Keratinocyte (primary cell): ENCODE results near the gene CIB4.

Experiments used
- EZH2 ChIP-seq: IDR thresholded peaks from one replicate; pipeline ENCODE4 v1.6.1; 2012; ENCODE audit warnings: inconsistent platforms, mild to moderate bottlenecking, low read length, moderate library complexity
- TF ChIP-seq, protein P1 (sequence below), 3 experiments: IDR thresholded peaks in 1 of 3; conservative IDR thresholded peaks in 1 of 3; optimal IDR thresholded peaks in 1 of 3; 2 replicates in 2 of 3; 3 replicates in 1 of 3; pipeline versions ENCODE3 to v1.5.1; 2011; ENCODE audit warnings: low read length in 3 of 3, mild to moderate bottlenecking in 3 of 3, moderate library complexity in 2 of 3, control low read depth in 1 of 3, inconsistent platforms in 1 of 3; ENCODE audit not compliant: insufficient read depth in 2 of 3; ENCODE audit errors: extremely low read depth in 1 of 3

DNA sequence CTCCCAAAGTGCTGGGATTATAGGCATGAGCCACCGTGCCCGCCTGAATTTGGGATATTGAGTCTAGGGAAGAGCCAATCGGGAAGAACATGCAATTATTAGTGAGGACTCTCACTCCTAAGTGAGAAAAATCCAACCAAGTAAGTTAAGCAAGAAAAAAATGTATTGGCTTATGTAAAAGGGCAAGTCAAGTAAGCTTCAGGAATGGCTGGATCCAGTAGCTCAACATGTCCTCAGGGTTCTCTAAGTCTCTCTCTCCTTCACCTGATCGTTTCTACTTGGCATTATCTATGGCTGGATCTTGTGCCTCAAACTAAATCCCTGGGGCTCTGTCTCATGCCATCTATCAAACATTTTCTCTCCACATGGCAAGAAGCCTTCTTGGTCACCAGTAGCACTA lies 16.1 kb upstream of the CIB4 start:
- TF ChIP-seq, protein P1, sequence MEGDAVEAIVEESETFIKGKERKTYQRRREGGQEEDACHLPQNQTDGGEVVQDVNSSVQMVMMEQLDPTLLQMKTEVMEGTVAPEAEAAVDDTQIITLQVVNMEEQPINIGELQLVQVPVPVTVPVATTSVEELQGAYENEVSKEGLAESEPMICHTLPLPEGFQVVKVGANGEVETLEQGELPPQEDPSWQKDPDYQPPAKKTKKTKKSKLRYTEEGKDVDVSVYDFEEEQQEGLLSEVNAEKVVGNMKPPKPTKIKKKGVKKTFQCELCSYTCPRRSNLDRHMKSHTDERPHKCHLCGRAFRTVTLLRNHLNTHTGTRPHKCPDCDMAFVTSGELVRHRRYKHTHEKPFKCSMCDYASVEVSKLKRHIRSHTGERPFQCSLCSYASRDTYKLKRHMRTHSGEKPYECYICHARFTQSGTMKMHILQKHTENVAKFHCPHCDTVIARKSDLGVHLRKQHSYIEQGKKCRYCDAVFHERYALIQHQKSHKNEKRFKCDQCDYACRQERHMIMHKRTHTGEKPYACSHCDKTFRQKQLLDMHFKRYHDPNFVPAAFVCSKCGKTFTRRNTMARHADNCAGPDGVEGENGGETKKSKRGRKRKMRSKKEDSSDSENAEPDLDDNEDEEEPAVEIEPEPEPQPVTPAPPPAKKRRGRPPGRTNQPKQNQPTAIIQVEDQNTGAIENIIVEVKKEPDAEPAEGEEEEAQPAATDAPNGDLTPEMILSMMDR (optimal IDR thresholded peaks at IDR 0.05 in 1 of 3, IDR thresholded peaks at IDR 0.05 in 1 of 3, conservative IDR thresholded peaks at IDR 0.05 in 1 of 3; ENCODE audit: extremely low read depth in 1 of 3, insufficient read depth in 2 of 3, low read length in 3 of 3), result no peak
- TF ChIP-seq EZH2, result no peak
